ENCODE measurements around the gene NCKIPSD. TPM values are rescaled to one million over a fixed set of nuclear protein-coding genes. Genes with fewer than 3 reads are reported as not detected.
A peak's percentile ranks its signal among the peaks of the same experiment; 100 is the strongest.

The NCKIPSD gene
- total RNA-seq, 2 experiments from 2014 or later = 36.5 to 38.5 TPM

DNA sequence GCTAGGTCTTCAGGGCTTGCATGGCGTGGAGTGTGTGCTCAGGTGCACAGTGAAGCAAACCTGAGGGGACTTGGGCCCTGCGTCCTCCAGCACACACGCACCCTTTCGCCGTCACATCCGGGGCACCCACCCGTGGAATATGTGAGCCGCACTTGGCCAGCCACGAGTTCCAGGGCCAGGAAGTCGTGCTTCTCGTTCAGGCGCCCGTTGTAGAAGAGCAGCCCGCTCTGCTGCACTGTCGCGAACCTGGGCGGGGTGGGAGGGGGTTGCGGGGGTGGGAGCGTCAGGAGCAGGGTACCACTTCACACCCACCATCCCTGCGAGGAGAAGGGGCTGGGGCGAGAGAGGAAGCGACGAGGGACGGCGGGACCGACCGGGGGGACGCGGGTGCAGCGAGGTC, 30.1 kb downstream of the NCKIPSD start:
- Mint-ChIP-seq H3K36me3 (no peaks in the 10 kb centered on the region), H3K4me1 (ENCODE audit: low read depth) (peaks cover 5% of the 10 kb centered on the region), H3K27me3 (peaks cover 2% of the 10 kb centered on the region), H3K9me3 (no peaks in the 10 kb centered on the region), H3K27ac (peak overlapping the region; percentile 84), H3K4me3 (peak overlapping the region; percentile 79)
- ChIA-PET CTCF (interaction anchor here (1.4 to 4.9 kb wide), 3 partner anchors 20 to 255 kb away, joined by 5 to 32 read pairs (median 6); partner anchors contain the start of gene SLC26A6), POLR2A (interaction anchor here (0.7 to 1.7 kb wide), 2 partner anchors 59 to 61 kb away, joined by 3 to 5 read pairs; partner anchors contain the start of gene IP6K2)
- DNase-seq = peak; percentile 81
- intact Hi-C loops (cut with micrococcal nuclease) = loop anchor here (1.0 to 10.0 kb wide), 6 partner anchors 20 to 391 kb away; partner anchors contain the start of genes CCDC51, PFKFB4, SLC26A6 and TMA7

DNA sequence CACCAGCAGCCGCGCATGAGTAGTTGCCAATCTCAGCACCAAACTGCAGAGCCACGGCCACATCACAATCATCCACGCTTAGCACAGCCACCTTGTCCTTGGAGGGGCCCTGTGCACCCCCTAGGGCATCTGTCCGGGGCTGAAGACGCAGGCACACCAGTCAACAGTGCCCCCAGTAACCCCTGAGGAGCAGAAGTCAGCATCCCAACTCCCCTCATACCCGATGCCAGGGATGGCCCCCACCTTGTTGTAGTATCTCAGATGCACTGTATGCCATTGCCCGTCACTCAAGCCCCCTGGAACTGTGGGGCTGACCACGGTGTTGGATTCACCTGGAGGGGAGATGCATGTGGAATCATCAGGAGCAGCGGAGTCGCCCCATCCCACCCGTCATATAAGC, 30.7 kb downstream of the NCKIPSD start:
- peaks cover 2% of the 10 kb centered on the region for H3K27me3 Mint-ChIP-seq
- H3K9me3 Mint-ChIP-seq = no peaks in the 10 kb centered on the region
- ChIA-PET POLR2A (interaction anchor here (0.7 kb wide), 1 partner anchor 59 kb away, joined by 3 read pairs; no protein-coding TSS in a partner anchor), CTCF (interaction anchor here (1.4 to 4.9 kb wide), 2 partner anchors 20 to 218 kb away, joined by 6 to 32 read pairs; partner anchors contain the start of gene SLC26A6)
- DNase-seq = no peak
- H3K36me3 Mint-ChIP-seq = no peaks in the 10 kb centered on the region
- H3K4me1 Mint-ChIP-seq (ENCODE audit: low read depth) = peaks cover 5% of the 10 kb centered on the region
- peak overlapping the region; percentile 79 for H3K4me3 Mint-ChIP-seq
- H3K27ac Mint-ChIP-seq = peak overlapping the region; percentile 84
- intact Hi-C loops (cut with micrococcal nuclease) = loop anchor here (5.0 to 10.0 kb wide), 3 partner anchors 98 to 390 kb away; partner anchors contain the start of genes CCDC51, PFKFB4 and TMA7

DNA sequence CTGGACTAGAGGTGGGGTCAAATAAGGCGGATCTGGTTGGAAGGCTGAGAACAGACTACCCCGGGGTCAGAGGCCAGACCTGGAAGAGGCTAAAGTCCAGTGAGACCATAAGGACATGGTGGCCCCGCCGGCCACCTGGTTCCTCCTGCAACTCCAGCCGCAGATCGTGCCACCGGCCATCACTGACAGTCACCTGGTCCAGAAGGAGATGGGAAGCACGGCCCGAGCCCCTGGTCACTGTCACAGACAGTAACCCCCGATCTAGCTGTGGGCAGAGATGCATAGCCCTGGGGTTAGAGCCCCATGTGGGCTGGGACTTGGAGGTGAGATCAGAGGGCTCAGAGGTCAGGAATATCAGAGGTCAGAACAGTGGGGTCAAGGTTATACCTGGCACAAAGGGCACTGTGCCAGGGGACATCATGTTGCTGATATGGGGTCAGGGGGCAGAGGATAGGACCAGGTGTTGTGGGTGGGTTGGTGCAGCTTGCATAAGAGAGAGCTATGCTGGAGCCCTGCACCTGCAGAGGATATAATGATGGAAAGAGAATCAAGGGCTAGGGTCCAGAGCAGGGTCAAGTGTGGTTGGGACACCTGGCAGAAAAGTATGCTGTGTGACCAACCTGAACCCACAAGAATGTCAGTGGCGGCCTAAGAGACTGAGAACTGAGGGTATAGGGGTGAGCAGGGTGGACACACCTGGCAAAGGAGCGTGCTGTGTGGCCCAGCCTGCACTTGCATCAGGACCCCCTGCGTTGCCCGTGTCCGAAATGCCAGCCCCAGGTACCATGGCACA, 32.6 kb downstream of the NCKIPSD start:
- H3K27me3 Mint-ChIP-seq = no peaks in the 10 kb centered on the region
- CTCF ChIA-PET = interaction anchor here (0.6 to 4.9 kb wide), 2 partner anchors 18 to 34 kb away, joined by 3 to 32 read pairs; partner anchors contain the start of gene SLC26A6
- no peak for DNase-seq
- intact Hi-C loops (cut with micrococcal nuclease) = loop anchor here (10.0 kb wide), 1 partner anchor 388 kb away; no protein-coding TSS in a partner anchor
- no peak overlapping the region for H3K4me3 Mint-ChIP-seq
- POLR2A ChIA-PET = interaction anchor here (1.0 kb wide), 1 partner anchor 17 kb away, joined by 3 read pairs; no protein-coding TSS in a partner anchor
- no peaks in the 10 kb centered on the region for H3K36me3 Mint-ChIP-seq
- no peak overlapping the region for H3K27ac Mint-ChIP-seq
- peaks cover 5% of the 10 kb centered on the region for H3K4me1 Mint-ChIP-seq (ENCODE audit: low read depth)
- H3K9me3 Mint-ChIP-seq = no peaks in the 10 kb centered on the region

DNA sequence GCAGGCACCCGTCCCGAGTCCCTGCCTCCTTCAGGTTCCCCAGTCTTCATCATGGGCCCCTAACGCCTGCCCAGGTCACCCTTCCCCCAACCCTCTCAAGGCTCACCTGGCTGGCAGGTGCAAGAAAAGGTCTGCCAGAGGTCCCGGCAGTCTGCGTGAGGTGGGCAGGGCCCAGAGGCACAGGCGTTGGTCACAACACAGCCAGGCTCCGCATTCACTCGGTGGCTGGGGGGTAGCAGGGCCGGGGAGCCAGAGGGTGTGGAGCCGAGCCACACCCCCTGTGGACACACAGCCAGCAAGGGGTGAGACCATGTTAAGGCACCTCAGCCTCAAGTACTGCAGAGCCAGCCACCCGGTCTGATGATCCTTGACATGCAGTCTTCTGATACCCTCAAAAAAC, 33.9 kb downstream of the NCKIPSD start:
- Mint-ChIP-seq H3K4me3 (no peak overlapping the region), H3K27ac (no peak overlapping the region), H3K9me3 (no peaks in the 10 kb centered on the region), H3K4me1 (ENCODE audit: low read depth) (peaks cover 3% of the 10 kb centered on the region), H3K36me3 (no peaks in the 10 kb centered on the region), H3K27me3 (no peaks in the 10 kb centered on the region)
- intact Hi-C loops (cut with micrococcal nuclease) = loop anchor here (10.0 kb wide), 1 partner anchor 387 kb away; no protein-coding TSS in a partner anchor
- POLR2A ChIA-PET = no interaction called here
- CTCF ChIA-PET = no interaction called here
- no peak for DNase-seq

DNA sequence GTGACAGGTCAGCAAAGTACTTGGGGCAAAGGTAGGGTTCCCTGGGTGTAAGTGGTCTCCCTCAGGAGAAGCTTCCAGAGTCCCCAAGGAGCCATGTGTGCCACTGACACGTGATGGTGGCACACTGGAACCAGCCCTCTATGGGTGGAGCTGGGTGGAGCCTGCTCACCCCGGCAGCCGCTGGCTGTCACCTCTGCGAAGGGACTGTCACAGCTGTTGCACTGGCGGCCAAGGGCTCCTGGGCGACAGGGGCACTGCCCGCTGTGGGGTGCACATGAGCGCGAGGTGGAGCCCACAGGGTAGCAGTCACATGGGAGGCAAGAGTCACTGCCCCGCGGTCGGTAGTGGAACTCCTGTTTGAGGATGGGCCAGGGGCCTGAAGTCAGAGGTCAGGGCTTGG, 35.0 kb downstream of the NCKIPSD start:
- POLR2A ChIA-PET = no interaction called here
- H3K4me3 Mint-ChIP-seq = no peak overlapping the region

DNA sequence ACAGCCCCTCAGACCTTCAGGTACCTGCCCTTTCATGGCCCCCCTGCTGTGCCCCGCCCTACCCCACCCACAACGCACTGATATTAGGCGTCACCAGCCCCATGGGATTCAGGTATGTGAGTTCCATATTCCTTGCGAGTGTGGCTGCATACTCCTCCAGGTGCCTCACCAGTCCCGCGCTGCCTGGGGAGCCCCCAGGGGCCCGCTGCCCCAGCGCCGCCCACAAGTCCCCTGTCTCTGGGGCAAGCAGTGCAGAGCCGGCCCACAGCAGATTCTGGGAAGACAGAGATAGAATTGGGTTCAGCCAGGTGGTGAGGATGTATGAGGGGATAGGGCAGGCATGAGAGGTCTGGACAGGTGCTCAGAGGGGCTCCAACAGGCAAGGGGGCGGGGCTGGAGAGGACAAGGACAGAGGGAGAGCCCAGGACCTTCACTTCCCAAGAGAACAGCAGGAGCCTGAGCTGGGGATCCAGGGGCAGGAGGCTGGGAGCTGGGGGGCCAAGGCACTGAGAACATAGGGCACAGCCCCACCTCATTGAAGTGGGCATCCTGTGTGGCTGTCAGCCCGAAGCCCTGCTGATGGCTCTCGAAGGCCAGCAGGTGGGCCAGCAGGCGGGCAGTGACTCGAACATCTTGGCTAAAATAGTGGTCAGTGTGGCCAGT, 37.4 kb downstream of the NCKIPSD start:
- H3K27me3 Mint-ChIP-seq = no peaks in the 10 kb centered on the region
- H3K36me3 Mint-ChIP-seq = no peaks in the 10 kb centered on the region
- H3K9me3 Mint-ChIP-seq = no peaks in the 10 kb centered on the region
- no peak for DNase-seq
- no peak overlapping the region for H3K4me3 Mint-ChIP-seq
- ChIA-PET CTCF (no interaction called here), POLR2A (no interaction called here)
- no peaks in the 10 kb centered on the region for H3K4me1 Mint-ChIP-seq (ENCODE audit: low read depth)
- intact Hi-C loops (cut with micrococcal nuclease) = no loop called here
- no peak overlapping the region for H3K27ac Mint-ChIP-seq

More for the DNA sequence above, 35.0 kb downstream of the NCKIPSD start:
- H3K27me3 Mint-ChIP-seq = no peaks in the 10 kb centered on the region
- no peaks in the 10 kb centered on the region for H3K4me1 Mint-ChIP-seq (ENCODE audit: low read depth)
- no peaks in the 10 kb centered on the region for H3K36me3 Mint-ChIP-seq
- intact Hi-C loops (cut with micrococcal nuclease) = loop anchor here (10.0 kb wide), 1 partner anchor 386 kb away; no protein-coding TSS in a partner anchor
- no peak overlapping the region for H3K27ac Mint-ChIP-seq
- no peak for DNase-seq
- CTCF ChIA-PET = no interaction called here
- no peaks in the 10 kb centered on the region for H3K9me3 Mint-ChIP-seq

DNA sequence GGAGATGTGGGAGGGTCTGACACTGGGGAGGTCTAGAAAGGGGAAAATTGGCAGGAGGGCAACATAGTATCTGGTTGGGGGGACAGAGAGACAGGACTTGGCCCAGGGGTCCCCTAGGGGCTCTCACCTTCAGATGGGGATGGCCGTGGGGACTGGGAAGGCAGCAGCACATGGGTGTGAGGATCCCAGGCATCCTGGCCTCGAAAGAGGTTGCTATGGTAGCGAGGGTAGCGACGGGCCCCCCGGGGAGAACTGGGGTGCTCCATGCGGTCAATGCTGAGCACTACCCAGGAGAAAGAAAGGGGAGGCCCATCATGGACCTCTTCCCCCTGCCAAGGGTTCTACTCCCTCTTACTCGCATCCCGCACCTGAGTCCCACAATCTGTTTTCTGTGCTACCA, 38.0 kb downstream of the NCKIPSD start:
- ChIA-PET POLR2A (no interaction called here), CTCF (no interaction called here)
- H3K9me3 Mint-ChIP-seq = no peaks in the 10 kb centered on the region
- no peaks in the 10 kb centered on the region for H3K4me1 Mint-ChIP-seq (ENCODE audit: low read depth)
- intact Hi-C loops (cut with micrococcal nuclease) = no loop called here
- no peak overlapping the region for H3K27ac Mint-ChIP-seq
- H3K4me3 Mint-ChIP-seq = no peak overlapping the region
- DNase-seq = no peak
- no peaks in the 10 kb centered on the region for H3K27me3 Mint-ChIP-seq
- no peaks in the 10 kb centered on the region for H3K36me3 Mint-ChIP-seq

DNA sequence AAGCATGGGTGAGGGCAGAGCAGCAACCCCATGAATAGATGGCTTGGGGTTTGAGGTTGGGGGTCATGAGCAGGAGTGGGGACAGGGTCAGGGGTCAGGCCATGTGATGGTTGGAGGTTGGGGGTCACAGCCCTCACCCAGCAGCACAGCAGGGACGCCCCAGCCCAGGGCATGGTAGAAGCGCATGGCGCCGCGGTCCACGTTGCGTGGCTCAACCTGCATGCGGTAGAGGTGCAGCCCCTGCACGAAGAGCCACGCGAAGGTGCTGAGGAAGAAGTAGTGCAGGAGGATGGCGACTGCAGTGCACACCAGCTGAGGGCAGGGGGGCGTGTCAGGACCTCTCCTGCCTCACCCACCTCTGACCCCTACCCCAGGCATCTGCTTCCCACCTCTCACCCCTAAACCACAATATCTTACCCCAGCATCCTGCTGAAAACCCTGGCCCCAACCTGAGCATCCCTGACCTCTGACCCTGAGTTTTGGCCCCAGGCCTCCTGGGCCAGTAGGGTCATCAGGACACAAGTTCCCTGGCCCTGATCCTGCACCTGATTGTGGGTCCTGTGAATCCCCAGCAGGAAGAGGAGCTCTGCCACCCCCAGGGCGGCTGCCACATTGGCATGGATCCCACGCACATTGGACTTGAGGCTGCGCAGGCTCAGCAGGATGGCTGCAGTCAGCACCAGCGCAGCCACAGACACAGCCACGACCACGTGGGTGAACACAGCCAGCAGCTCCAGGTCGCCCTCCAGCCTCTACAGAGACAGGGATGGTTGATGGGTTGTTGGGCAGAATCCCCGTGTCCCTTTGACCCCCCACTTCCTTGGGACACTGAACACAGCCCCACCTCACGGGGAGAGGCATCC, 40.6 kb downstream of the NCKIPSD start:
- DNase-seq = no peak
- no peaks in the 10 kb centered on the region for H3K4me1 Mint-ChIP-seq (ENCODE audit: low read depth)
- intact Hi-C loops (cut with micrococcal nuclease) = no loop called here
- CTCF ChIA-PET = no interaction called here
- H3K36me3 Mint-ChIP-seq = peaks cover 2% of the 10 kb centered on the region
- no peaks in the 10 kb centered on the region for H3K9me3 Mint-ChIP-seq
- no peak overlapping the region for H3K27ac Mint-ChIP-seq
- POLR2A ChIA-PET = interaction anchor here (0.9 kb wide), 1 partner anchor 17 kb away, joined by 3 read pairs; no protein-coding TSS in a partner anchor
- no peak overlapping the region for H3K4me3 Mint-ChIP-seq
- no peaks in the 10 kb centered on the region for H3K27me3 Mint-ChIP-seq

DNA sequence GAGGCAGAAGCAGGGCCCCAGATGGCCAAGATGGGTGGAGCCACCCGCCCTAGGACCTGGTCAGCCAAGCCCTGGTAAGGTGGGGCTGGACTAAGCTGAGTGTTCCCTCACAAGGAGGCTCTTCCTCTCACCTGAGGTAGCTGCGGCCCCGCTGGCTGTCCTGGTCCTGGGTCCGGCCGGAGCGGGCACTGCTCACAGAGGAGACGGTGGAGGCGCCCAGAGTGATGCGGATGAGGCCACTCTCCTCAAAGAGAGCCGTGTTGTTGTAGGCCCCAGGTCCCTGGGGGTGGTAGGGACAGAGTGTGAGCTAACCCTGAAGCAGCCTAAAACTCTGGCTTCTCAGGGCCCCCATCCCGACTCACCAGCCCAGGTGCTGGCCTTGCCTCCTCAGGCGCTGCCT, 43.1 kb downstream of the NCKIPSD start:
- DNase-seq = no peak
- Mint-ChIP-seq H3K4me3 (no peak overlapping the region), H3K36me3 (peaks cover 2% of the 10 kb centered on the region), H3K9me3 (no peaks in the 10 kb centered on the region), H3K27me3 (no peaks in the 10 kb centered on the region), H3K27ac (no peak overlapping the region), H3K4me1 (ENCODE audit: low read depth) (no peaks in the 10 kb centered on the region)
- POLR2A ChIA-PET = no interaction called here
- intact Hi-C loops (cut with micrococcal nuclease) = no loop called here
- CTCF ChIA-PET = interaction anchor here (1.0 kb wide), 1 partner anchor 44 kb away, joined by 3 read pairs; no protein-coding TSS in a partner anchor

DNA sequence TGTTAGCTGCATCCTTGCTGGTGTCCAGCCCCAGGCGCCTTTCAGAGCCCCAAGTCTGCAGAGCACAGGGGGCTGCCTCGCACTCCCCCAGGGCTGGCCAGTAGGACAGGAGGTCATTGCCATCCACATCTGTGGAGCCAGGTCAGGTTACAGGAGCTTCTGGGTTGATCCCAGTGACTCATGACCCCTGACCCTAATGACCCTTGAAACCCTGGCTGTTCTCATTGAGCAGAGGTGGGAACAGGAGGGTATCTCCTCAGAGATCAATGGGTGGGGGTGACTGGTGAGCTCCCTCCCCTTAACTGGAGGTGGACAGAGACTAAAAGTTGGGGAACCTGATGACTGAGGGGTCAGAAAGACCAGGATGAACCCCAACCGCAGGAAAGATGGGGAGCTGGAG, 44.3 kb downstream of the NCKIPSD start:
- H3K36me3 Mint-ChIP-seq = peaks cover 2% of the 10 kb centered on the region
- no peak overlapping the region for H3K27ac Mint-ChIP-seq
- CTCF ChIA-PET = interaction anchor here (1.0 kb wide), 1 partner anchor 45 kb away, joined by 3 read pairs; no protein-coding TSS in a partner anchor

DNA sequence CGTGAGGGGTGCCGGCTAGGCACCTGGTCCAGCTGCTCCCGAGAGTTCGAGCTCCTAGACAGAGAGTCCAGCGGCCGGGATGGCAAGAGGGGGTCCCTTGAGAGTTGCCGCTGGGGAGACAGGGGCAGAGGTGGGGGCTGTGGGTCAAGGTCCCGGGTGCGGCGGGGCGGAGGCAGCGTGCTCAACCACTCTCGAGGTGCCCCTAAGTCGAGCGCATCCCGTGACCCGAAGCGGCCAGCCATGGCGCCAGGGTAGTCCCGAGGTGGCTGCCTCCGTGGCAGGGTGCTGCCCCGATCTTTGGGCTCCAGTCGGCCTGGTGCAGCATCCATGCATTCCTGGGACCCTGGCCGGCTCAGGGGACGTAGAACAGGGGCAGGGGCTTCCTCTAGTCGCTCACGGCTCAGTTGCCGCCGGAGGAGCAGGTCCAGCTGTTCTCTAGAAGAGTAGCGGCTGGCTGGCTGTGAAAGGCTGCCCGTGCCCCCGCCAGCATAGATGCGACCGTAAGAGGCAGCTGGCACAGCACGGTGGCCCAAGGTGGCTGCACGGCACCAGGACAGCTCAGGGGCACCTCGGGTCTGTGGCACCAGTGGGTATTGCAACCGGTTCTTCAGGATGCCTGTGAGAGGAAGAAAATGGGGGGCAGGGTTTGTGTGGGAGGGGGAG, 45.6 kb downstream of the NCKIPSD start:
- no peak for DNase-seq
- intact Hi-C loops (cut with micrococcal nuclease) = no loop called here
- Mint-ChIP-seq H3K4me3 (no peak overlapping the region), H3K9me3 (no peaks in the 10 kb centered on the region), H3K4me1 (ENCODE audit: low read depth) (peaks cover 11% of the 10 kb centered on the region), H3K36me3 (peaks cover 2% of the 10 kb centered on the region), H3K27ac (no peak overlapping the region), H3K27me3 (no peaks in the 10 kb centered on the region)
- ChIA-PET POLR2A (no interaction called here), CTCF (no interaction called here)

More for the DNA sequence above, 44.3 kb downstream of the NCKIPSD start:
- Mint-ChIP-seq H3K9me3 (no peaks in the 10 kb centered on the region), H3K27me3 (no peaks in the 10 kb centered on the region), H3K4me3 (no peak overlapping the region), H3K4me1 (ENCODE audit: low read depth) (peaks cover 5% of the 10 kb centered on the region)
- intact Hi-C loops (cut with micrococcal nuclease) = no loop called here
- POLR2A ChIA-PET = no interaction called here
- DNase-seq = no peak
